ENCODE measurements around the gene GRM1.

GRCh38 chr6:146056506-146056905, 27.6 kb downstream of the GRM1 start:
- TF ChIP-seq CTCF (conservative IDR thresholded peaks at IDR 0.05 in 1 of 2, IDR thresholded peaks at IDR 0.05 in 1 of 2; ENCODE audit: low read depth in 1 of 2, low read length in 2 of 2) (no peak), EZH2 (IDR thresholded peaks at IDR 0.05; ENCODE audit: low read length, missing control alignments) (no peak)
